PC-9 (cell line): ENCODE data around the gene SIRT1.

Source experiments
- CTCF ChIP-seq: fragments of 200-600 bp; sonication (generic); conservative IDR thresholded peaks from 2 replicates; pipeline ENCODE4 v1.6.1; 2017; ENCODE audit warnings: mixed run types, antibody characterized with exemption, mild to moderate bottlenecking, moderate library complexity
- EZH2 ChIP-seq: fragments of 200-600 bp; sonication (generic); IDR thresholded peaks from 2 replicates; pipeline ENCODE4 v1.8.0; 2017; ENCODE audit warnings: antibody characterized with exemption, low read depth

GRCh38 chr10:67869996-67870395, 14.5 kb upstream of the SIRT1 start:
- TF ChIP-seq CTCF: no peak
- TF ChIP-seq EZH2: no peak
